ENCODE data around the gene P3H1.

GRCh38 chr1:42748021-42748420, 18.8 kb downstream of the P3H1 start:
- TF ChIP-seq CTCF (IDR thresholded peaks at IDR 0.05 in 4 of 5, conservative IDR thresholded peaks at IDR 0.05 in 1 of 5) (no peak), POLR2A (IDR thresholded peaks at IDR 0.05) (no peak)

Measured in gastrocnemius medialis (tissue), 4 donors.